Measurements from ENCODE around the gene B3GALT4. TPM values are rescaled to one million over a fixed set of nuclear protein-coding genes. Genes with fewer than 3 reads are reported as not detected.

B3GALT4 gene
- total RNA-seq, 1 donor from 2014 or later, result 25.4 TPM

GRCh38 chr6:33315793-33316602 lies 39.1 kb downstream of the B3GALT4 start:
- no peak for DNase-seq (ENCODE audit: low spot score)

- no peak for DNase-seq (ENCODE audit: low spot score)
Measured at GRCh38 chr6:33316603-33317418, 39.9 kb downstream of the B3GALT4 start.

GRCh38 chr6:33317419-33317668 lies 40.4 kb downstream of the B3GALT4 start:
- peak; percentile 30 for DNase-seq (ENCODE audit: low spot score)

- peak; percentile 99 for DNase-seq (ENCODE audit: low spot score)
Measured at GRCh38 chr6:33317669-33318425, 40.9 kb downstream of the B3GALT4 start, which contains the start of gene ZBTB22. Gene ZBTB22 (minus strand): TSS chr6:33317744. CDS start chr6:33316916, 828 bp downstream.

- no peak for DNase-seq (ENCODE audit: low spot score)
Measured at GRCh38 chr6:33318426-33319073, 41.6 kb downstream of the B3GALT4 start.

GRCh38 chr6:33319939-33320314 lies 43.0 kb downstream of the B3GALT4 start:
- no peak for DNase-seq (ENCODE audit: low spot score)

- no peak for DNase-seq (ENCODE audit: low spot score)
Measured at GRCh38 chr6:33320315-33321181, 43.6 kb downstream of the B3GALT4 start.

- no peak for DNase-seq (ENCODE audit: low spot score)
Measured at GRCh38 chr6:33321227-33321626, 44.3 kb downstream of the B3GALT4 start.

- no peak for DNase-seq (ENCODE audit: low spot score)
Measured at GRCh38 chr6:33323623-33323948, 46.7 kb downstream of the B3GALT4 start.

GRCh38 chr6:33324125-33324524 lies 47.2 kb downstream of the B3GALT4 start:
- DNase-seq (ENCODE audit: low spot score), result no peak

Other genes starting within 250 kb of the B3GALT4 start
- 185 TPM for gene HLA-DPA1, start 203.5 kb upstream of the B3GALT4 start, total RNA-seq
- gene HLA-DPB1, start 201.1 kb upstream of the B3GALT4 start, total RNA-seq, result 174 TPM
- gene COL11A2, start 84.7 kb upstream of the B3GALT4 start, total RNA-seq, result 0.66 TPM
- gene RXRB, start 76.5 kb upstream of the B3GALT4 start, total RNA-seq, result 56.8 TPM
- gene SLC39A7, start 76.3 kb upstream of the B3GALT4 start, total RNA-seq, result 120 TPM
- 13.6 TPM for gene HSD17B8, start 72.5 kb upstream of the B3GALT4 start, total RNA-seq
- gene RING1, start 68.6 kb upstream of the B3GALT4 start, total RNA-seq, result 50.9 TPM
- gene VPS52, start 5.2 kb upstream of the B3GALT4 start, total RNA-seq, result 62.5 TPM
- 1,438 TPM for gene RPS18, start 5.0 kb upstream of the B3GALT4 start, total RNA-seq
- gene WDR46, start 12.1 kb downstream of the B3GALT4 start, total RNA-seq, result 37.7 TPM
- gene PFDN6, start 12.5 kb downstream of the B3GALT4 start, total RNA-seq, result 38.6 TPM
- 158 TPM for gene RGL2, start 21.8 kb downstream of the B3GALT4 start, total RNA-seq
- gene TAPBP, start 37.0 kb downstream of the B3GALT4 start, total RNA-seq, result 200 TPM
- gene ZBTB22, start 40.6 kb downstream of the B3GALT4 start, total RNA-seq, result 26.5 TPM
- gene DAXX, start 45.8 kb downstream of the B3GALT4 start, total RNA-seq, result 33.9 TPM
- gene KIFC1, start 114.7 kb downstream of the B3GALT4 start, total RNA-seq, result 2.1 TPM
- 82.3 TPM for gene PHF1, start 133.9 kb downstream of the B3GALT4 start, total RNA-seq
- gene CUTA, start 141.0 kb downstream of the B3GALT4 start, total RNA-seq, result 238 TPM
- 31.0 TPM for gene SYNGAP1, start 142.9 kb downstream of the B3GALT4 start, total RNA-seq
- gene ZBTB9, start 177.5 kb downstream of the B3GALT4 start, total RNA-seq, result 8.0 TPM

Measured in mucosa of gallbladder (tissue), 1 donor.